Measurements from ENCODE around the gene CLSTN1.

DNA sequence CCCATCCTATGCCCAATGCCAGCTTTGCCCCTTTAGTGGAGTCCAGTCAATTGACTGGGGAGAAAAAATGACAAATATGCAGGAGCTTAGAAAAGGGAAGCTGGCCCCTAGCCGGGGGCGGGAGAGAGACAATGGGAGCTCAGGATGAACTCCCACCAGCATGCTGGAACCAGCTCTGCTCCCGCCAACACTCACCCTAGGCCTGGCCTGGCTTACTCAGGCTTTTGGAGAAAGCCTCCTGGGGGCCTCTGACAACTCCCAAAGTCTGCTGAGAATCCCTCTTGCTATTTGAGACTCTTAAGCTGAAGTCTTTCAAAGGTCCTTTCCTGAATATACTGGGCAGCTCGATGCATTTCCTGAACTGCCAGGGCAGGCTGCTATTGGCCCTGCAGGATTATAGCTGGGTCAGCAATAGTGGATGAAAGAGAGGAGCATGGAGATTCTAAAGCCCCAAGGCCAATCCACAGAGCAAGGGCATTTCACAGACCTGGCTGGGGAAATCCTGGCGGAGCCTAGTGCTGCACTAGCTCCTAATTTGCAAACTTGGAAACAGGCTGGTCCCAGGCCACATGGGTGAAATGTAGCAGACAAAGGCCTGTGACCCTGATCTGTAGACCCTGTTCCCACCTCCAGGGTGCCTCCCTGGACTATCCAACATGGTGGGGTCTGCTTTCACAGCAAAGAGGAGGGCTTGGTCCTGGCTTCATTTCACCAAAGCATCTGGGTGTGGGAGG lies 35.7 kb upstream of the CLSTN1 start:
- TF ChIP-seq, protein P1, sequence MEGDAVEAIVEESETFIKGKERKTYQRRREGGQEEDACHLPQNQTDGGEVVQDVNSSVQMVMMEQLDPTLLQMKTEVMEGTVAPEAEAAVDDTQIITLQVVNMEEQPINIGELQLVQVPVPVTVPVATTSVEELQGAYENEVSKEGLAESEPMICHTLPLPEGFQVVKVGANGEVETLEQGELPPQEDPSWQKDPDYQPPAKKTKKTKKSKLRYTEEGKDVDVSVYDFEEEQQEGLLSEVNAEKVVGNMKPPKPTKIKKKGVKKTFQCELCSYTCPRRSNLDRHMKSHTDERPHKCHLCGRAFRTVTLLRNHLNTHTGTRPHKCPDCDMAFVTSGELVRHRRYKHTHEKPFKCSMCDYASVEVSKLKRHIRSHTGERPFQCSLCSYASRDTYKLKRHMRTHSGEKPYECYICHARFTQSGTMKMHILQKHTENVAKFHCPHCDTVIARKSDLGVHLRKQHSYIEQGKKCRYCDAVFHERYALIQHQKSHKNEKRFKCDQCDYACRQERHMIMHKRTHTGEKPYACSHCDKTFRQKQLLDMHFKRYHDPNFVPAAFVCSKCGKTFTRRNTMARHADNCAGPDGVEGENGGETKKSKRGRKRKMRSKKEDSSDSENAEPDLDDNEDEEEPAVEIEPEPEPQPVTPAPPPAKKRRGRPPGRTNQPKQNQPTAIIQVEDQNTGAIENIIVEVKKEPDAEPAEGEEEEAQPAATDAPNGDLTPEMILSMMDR (IDR thresholded peaks at IDR 0.05; ENCODE audit: control extremely low read depth in 1 of 3, insufficient read depth in 1 of 3, low read depth in 1 of 3, low read length in 3 of 3) = peak in 1 of 3 experiments; percentile 10; a peak in 1 of 4 replicates
- TF ChIP-seq SP1 (IDR thresholded peaks at IDR 0.05; ENCODE audit: low read depth, low read length) (no peak), EGR1 (IDR thresholded peaks at IDR 0.05; ENCODE audit: borderline replicate concordance, low read depth, low read length) (no peak), BCL11A (IDR thresholded peaks at IDR 0.05; ENCODE audit: low read depth in 2 of 2, low read length in 2 of 2) (no peak)

Measured in H1 (cell line).